ENCODE measurements around the gene MICAL2. TPM values are rescaled to one million over a fixed set of nuclear protein-coding genes. Genes with fewer than 3 reads are reported as not detected.

MICAL2 gene
- total and polyA plus RNA-seq, 2 of the 8 experiments (the other 6 are each of a cell fraction or from before 2014, with no cell fraction given) = 1.3 to 4.1 TPM

DNA sequence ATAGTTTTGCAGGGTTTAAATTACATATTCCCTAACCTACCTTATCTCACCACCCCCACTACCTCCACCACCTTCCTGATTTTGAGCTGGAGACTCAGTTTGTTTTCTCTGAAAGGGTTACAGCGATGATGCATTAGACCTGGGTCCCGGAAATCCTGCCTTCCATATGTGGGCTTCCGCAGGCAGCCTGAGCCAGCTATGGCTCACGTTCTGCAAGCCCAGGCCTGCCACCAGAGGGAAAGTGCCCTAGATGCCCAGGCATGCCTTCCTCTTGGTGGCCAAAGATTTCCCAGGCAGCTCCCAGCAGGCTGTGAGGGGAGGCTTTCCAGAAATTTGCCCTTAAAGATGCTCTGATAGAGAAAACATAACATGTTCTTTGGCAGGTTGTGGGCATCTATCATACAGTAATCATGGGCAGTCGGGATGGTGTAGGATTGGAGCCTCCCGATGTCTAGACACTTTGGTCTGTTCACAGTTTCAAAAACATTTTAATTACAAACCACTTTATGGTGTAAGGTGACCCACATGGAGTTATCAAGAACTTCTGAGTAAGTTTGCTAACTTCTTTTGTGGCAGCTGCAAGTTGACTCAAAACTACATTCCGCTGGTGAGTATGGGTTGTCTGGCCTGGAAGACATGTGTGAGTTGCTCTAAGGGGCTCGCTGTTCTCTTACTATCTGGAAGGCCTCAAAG lies 79.3 kb downstream of the MICAL2 start:
- H4K91ac ChIP-seq (replicated peaks; ENCODE audit: insufficient read length, low read length) = no peak overlapping the region
- no peaks in the 10 kb centered on the region for H3K36me3 ChIP-seq (ENCODE audit: control insufficient read depth in 2 of 4, insufficient read depth in 4 of 4, low read length in 3 of 4)
- H3K27me3 ChIP-seq (replicated peaks in 1 of 4; ENCODE audit: control insufficient read depth in 3 of 4, extremely low read depth in 1 of 4, insufficient read depth in 3 of 4, low read length in 3 of 4) = no peaks in the 10 kb centered on the region
- no peak overlapping the region for H3K4me2 ChIP-seq (ENCODE audit: insufficient read depth in 1 of 2, low read depth in 2 of 2, low read length in 2 of 2)
- TF ChIP-seq RAD21 (IDR thresholded peaks at IDR 0.05 in 1 of 2, conservative IDR thresholded peaks at IDR 0.05 in 1 of 2; ENCODE audit: low read depth in 2 of 2, low read length in 2 of 2) (0 out of 4 replicates have a peak, but pooled peaks of 1 of the 2 experiments have one; percentile 3), KDM1A (IDR thresholded peaks at IDR 0.05; ENCODE audit: borderline replicate concordance, low read length) (no peak)
- FAIRE-seq (no peak), DNase-seq (ENCODE audit: low read depth in 1 of 2, low spot score in 2 of 2) (no peak)
- no peak overlapping the region for H4K8ac ChIP-seq (ENCODE audit: extremely low read depth, insufficient read depth, low read length)
- no peak overlapping the region for H2BK120ac ChIP-seq (replicated peaks; ENCODE audit: low read depth, low read length)
- no peaks in the 10 kb centered on the region; the same call in 1 of the 2 replicates for H3K23me2 ChIP-seq (ENCODE audit: low read depth, low read length)
- no peak overlapping the region for H3K14ac ChIP-seq (ENCODE audit: insufficient read length)
- no peak overlapping the region for H3K56ac ChIP-seq (replicated peaks; ENCODE audit: insufficient read length, low read depth, low read length)
- H3K4me1 ChIP-seq (replicated peaks in 1 of 4; ENCODE audit: control insufficient read depth in 3 of 4, insufficient read depth in 4 of 4, low read length in 3 of 4) = no peaks in the 10 kb centered on the region
- no peak overlapping the region for H3K4me3 ChIP-seq (ENCODE audit: extremely low read depth in 1 of 4, insufficient read depth in 2 of 4, low read depth in 3 of 4, low read length in 4 of 4)
- no peak overlapping the region for H2BK12ac ChIP-seq (ENCODE audit: low read depth, low read length)
- no peak overlapping the region for H3K4ac ChIP-seq (replicated peaks; ENCODE audit: insufficient read length, low read depth, low read length)
- no peaks in the 10 kb centered on the region for H3K79me1 ChIP-seq (ENCODE audit: low read depth, low read length)
- no peaks in the 10 kb centered on the region for H3K79me2 ChIP-seq (ENCODE audit: control insufficient read depth in 1 of 2, insufficient read depth in 2 of 2, low read length in 2 of 2)
- 83% methylated on average over 8 of the region's 8 CpGs; no CpG with 5 or more reads in 1 of the 2 experiments for WGBS, 2 experiments (ENCODE audit: extremely low coverage in 1 of 2, insufficient coverage in 1 of 2, insufficient read length in 1 of 2, insufficient replicate concordance in 2 of 2, low coverage in 1 of 2, low lambda C conversion rate in 2 of 2, missing lambda C conversion rate in 1 of 2)
- H2BK20ac ChIP-seq (ENCODE audit: low read length) = no peak overlapping the region
- H3K23ac ChIP-seq (ENCODE audit: insufficient read length) = no peak overlapping the region
- POLR2A ChIA-PET (ENCODE audit: partially characterized antibody) = no interaction called here
- H2BK15ac ChIP-seq (ENCODE audit: low read length) = no peak overlapping the region
- H3K27ac ChIP-seq (ENCODE audit: low read depth, low read length) = no peak overlapping the region
- H2AK5ac ChIP-seq (ENCODE audit: low read depth, low read length) = no peak overlapping the region
- H4K5ac ChIP-seq (ENCODE audit: insufficient read length, low read depth, low read length) = no peak overlapping the region
- H4K20me1 ChIP-seq (replicated peaks in 1 of 2; ENCODE audit: control insufficient read depth in 1 of 2, insufficient read depth in 2 of 2, low read length in 2 of 2) = no peaks in the 10 kb centered on the region
- no peak overlapping the region for H2AFZ ChIP-seq (ENCODE audit: low read length)
- CTCF ChIA-PET (ENCODE audit: partially characterized antibody) = interaction anchor here (1.1 kb wide), 1 partner anchor 8 kb away, joined by 3 read pairs; no protein-coding TSS in a partner anchor
- H3K9ac ChIP-seq (replicated peaks in 1 of 4; ENCODE audit: extremely low read depth in 1 of 4, low read depth in 3 of 4, low read length in 3 of 4) = no peak overlapping the region
- no peak overlapping the region for H3K18ac ChIP-seq (ENCODE audit: extremely low read depth, low read length)
- H3K9me3 ChIP-seq (ENCODE audit: insufficient read depth in 2 of 2, low read depth in 1 of 2, low read length in 1 of 2) = no peaks in the 10 kb centered on the region
- no peak overlapping the region for H2BK5ac ChIP-seq (ENCODE audit: low read depth, low read length)

All from H1 (cell line).